Aorta (tissue), 5 donors: ENCODE measurements around the gene SASH1. TPM values are rescaled to one million over a fixed set of nuclear protein-coding genes. Genes with fewer than 3 reads are reported as not detected.

Experiments
- ATAC-seq: fragments of 200-7000 bp; cut with Tn5 transposase; one replicate; pipeline ENCODE4 v1.9.1; 2022; ENCODE audit warnings: moderate library complexity; ENCODE audit not compliant: low FRiP score
- DNase-seq, 2 donors: peaks; one replicate each; pipeline ENCODE4 v3.0.0-alpha.2; 2020
- H3K27ac ChIP-seq, 2 donors: one replicate each; pipeline ENCODE4 v1.5.1; 2013; ENCODE audit warnings: low read length in 2 of 2, mild to moderate bottlenecking in 2 of 2, moderate library complexity in 2 of 2, control low read depth in 1 of 2, inconsistent platforms in 1 of 2, low read depth in 1 of 2
- H3K27me3 ChIP-seq, 2 donors: one replicate each; pipeline ENCODE4 v1.6.1; 2013; ENCODE audit warnings: control low read depth in 1 of 2, low read length in 1 of 2, mild to moderate bottlenecking in 1 of 2, moderate library complexity in 1 of 2; ENCODE audit not compliant: insufficient read depth in 2 of 2, control insufficient read depth in 1 of 2
- H3K36me3 ChIP-seq, 2 donors: one replicate each; pipeline ENCODE4 v1.6.1; 2013; ENCODE audit warnings: control low read depth in 1 of 2, low read length in 1 of 2, mild to moderate bottlenecking in 1 of 2; ENCODE audit not compliant: insufficient read depth in 2 of 2, control insufficient read depth in 1 of 2
- H3K4me1 ChIP-seq, 2 donors: one replicate each; pipeline ENCODE4 v1.6.1; 2013; ENCODE audit warnings: low read length in 2 of 2, control low read depth in 1 of 2, mild to moderate bottlenecking in 1 of 2, moderate library complexity in 1 of 2; ENCODE audit not compliant: insufficient read depth in 2 of 2, control insufficient read depth in 1 of 2
- H3K4me3 ChIP-seq, 2 donors: one replicate each; pipeline ENCODE4 v1.5.1; 2013; ENCODE audit warnings: low read length in 2 of 2, control low read depth in 1 of 2, mild to moderate bottlenecking in 1 of 2
- H3K9me3 ChIP-seq: one replicate; pipeline ENCODE4 v1.6.1; 2013; ENCODE audit warnings: mild to moderate bottlenecking, low read length; ENCODE audit not compliant: control insufficient read depth
- WGBS, 2 donors: extraction: QIAGEN DNeasy Blood & Tissue Kit; methylation state at CpG; one replicate each; pipeline ENCODE4 v1.1.7; 2013; 5-methylcytosine and 5-hydroxymethylcytosine counted together
- intact Hi-C, 2 donors: fragments of 100-400 bp; cut with DNase I; formaldehyde crosslinking; loops; one replicate each; pipeline versions ENCODE4 v1.14.2 to v1.15.0; 2022
- polyA plus RNA-seq, 2 donors: library from polyadenylated mRNA; stranded (reverse); fragments of 200-250 nt; gene quantifications; one replicate each; pipeline ENCODE4 v1.2.3, GENCODE V29; 2013
- total RNA-seq, 2 donors: library from RNA; stranded (reverse); fragmentation: NEBNext Ultra II Directional; extraction: Animal tissue kit (Norgen Biotek cat#: 25700); gene quantifications; one replicate each; pipeline ENCODE4 v1.2.1, GENCODE V29; 2021
- donor health status: healthy with polysubstance abuse.
- donor health status: Bipolar disorder and iron deficiency.
- donor health status: DM: no; HTN: no; CAD: no.
- donor health status: DM: no; HTN: no; CAD: no.
- donor health status: DM: yes; HTN: yes; CAD: no.

The SASH1 gene
- total and polyA plus RNA-seq, 4 donors = 10.3 to 120 (median 67.8) TPM

DNA sequence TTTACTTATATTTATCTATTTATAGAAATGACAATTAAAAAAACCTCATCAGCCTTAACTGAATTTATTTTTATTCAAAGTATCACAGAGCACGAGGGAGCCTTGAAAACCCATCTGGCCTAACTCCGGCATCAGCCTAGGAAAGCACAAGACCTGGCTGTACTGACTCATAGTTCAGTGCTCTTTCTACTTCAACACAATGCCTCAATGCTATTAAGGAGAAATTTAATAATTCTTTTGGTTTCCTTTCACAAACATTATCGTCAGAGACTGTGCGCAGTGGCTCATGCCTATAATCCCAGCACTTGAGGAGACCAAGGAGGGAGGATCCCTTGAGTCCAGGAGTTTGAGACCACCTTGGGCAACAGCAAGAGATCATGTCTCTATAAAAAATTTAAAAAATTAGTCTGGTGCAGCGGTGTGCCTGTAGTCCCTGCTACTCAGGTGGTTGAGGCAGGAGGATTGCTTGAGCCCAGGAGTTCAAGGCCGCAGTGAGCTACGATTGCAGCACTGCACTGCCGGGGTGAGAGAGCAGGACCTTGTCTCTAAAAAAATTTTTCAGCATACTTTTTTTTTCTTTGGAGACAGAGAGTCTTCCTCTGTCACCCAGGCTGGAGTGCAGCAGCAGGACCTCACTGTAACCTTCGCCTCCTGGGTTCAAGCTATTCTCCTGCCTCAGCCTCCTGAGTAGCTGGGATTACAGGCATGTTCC lies 1.9 kb upstream of the SASH1 start:
- Histone ChIP-seq H3K4me3 (no peak overlapping the region), H3K27me3 (no peaks in the 10 kb centered on the region), H3K4me1 (peaks cover 5% of the 10 kb centered on the region in 2 donors), H3K36me3 (no peaks in the 10 kb centered on the region), H3K27ac (no peak overlapping the region), H3K9me3 (no peaks in the 10 kb centered on the region)
- WGBS, 2 donors = 91 to 93% methylated on average over 9 of the region's 9 CpGs
- ATAC-seq = no peak
- intact Hi-C loops = loop anchor here (5.0 to 10.0 kb wide), 4 partner anchors 64 to 194 kb away; no protein-coding TSS in a partner anchor
- no peak for DNase-seq

DNA sequence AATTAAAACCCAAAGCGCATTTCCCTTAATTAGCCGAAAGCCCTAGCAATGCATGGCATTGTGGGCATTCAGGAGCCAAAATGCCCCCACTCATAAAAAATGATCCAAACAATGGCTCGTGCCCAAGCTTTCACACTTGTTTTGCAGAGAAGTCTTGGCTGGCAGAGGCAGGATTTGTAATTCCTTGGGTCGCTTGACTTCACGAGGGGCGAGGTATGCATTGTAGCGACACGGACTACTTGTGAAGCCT lies 613 bp upstream of the SASH1 start:
- intact Hi-C loops = loop anchor here (5.0 to 10.0 kb wide), 4 partner anchors 63 to 193 kb away; no protein-coding TSS in a partner anchor
- no peak for DNase-seq
- peak overlapping the region; percentile 62 to 98 for H3K27ac ChIP-seq
- ATAC-seq = peak; percentile 24
- 0 to 2% methylated on average over 8 of the region's 8 CpGs for WGBS, 2 donors
- H3K4me1 ChIP-seq = peaks cover 5% of the 10 kb centered on the region in 2 donors
- no peaks in the 10 kb centered on the region for H3K27me3 ChIP-seq
- no peaks in the 10 kb centered on the region for H3K9me3 ChIP-seq
- H3K36me3 ChIP-seq = no peaks in the 10 kb centered on the region
- peak overlapping the region; percentile 99 to 100 for H3K4me3 ChIP-seq

GRCh38 chr6:148343047-148343782 lies 577 bp downstream of the SASH1 start:
- H3K4me1 ChIP-seq = peaks cover 5 to 8% of the 10 kb centered on the region in 2 donors
- H3K36me3 ChIP-seq = no peaks in the 10 kb centered on the region
- WGBS, 2 donors = 0 to 1% methylated on average over 23 to 34 of the region's 34 CpGs
- peak overlapping the region in 1 of 2 donors; percentile 91 for H3K27ac ChIP-seq
- no peak for ATAC-seq
- peak; percentile 57 to 81 for DNase-seq
- intact Hi-C loops = loop anchor here (5.0 to 10.0 kb wide), 4 partner anchors 62 to 192 kb away; no protein-coding TSS in a partner anchor
- H3K9me3 ChIP-seq = no peaks in the 10 kb centered on the region
- H3K27me3 ChIP-seq = no peaks in the 10 kb centered on the region
- peak overlapping the region; percentile 99 to 100 for H3K4me3 ChIP-seq

DNA sequence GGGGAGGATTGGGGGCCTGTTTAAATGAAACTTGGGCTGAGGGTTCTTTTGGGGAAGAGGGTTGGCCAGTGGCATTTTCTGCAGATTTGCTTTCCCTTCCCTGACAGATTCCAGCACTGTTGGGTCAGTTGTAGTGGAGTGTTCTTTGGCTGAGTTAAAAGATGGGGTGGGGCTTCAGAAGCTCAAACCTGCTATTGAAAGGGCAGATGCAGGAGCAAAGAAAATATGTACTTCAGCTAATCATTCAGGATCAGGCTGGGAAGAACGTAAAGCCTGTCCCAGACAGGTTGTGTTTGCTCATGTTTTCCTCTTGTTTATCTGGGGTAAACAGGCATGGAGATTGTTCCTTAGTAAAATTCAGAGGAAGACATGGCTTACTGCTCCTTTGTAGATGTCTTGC lies 2.5 kb downstream of the SASH1 start:
- H3K4me1 ChIP-seq = peaks cover 5 to 8% of the 10 kb centered on the region in 2 donors
- no peak for ATAC-seq
- peak overlapping the region; percentile 15 to 34 for H3K4me3 ChIP-seq
- intact Hi-C loops = loop anchor here (10.0 kb wide), 2 partner anchors 60 to 190 kb away; no protein-coding TSS in a partner anchor
- peak overlapping the region in 1 of 2 donors; percentile 51 for H3K27ac ChIP-seq
- no peak for DNase-seq
- H3K9me3 ChIP-seq = no peaks in the 10 kb centered on the region
- no peaks in the 10 kb centered on the region for H3K36me3 ChIP-seq
- no peaks in the 10 kb centered on the region for H3K27me3 ChIP-seq
- WGBS, 2 donors = 4 to 6% methylated on average over 1 of the region's 1 CpG

DNA sequence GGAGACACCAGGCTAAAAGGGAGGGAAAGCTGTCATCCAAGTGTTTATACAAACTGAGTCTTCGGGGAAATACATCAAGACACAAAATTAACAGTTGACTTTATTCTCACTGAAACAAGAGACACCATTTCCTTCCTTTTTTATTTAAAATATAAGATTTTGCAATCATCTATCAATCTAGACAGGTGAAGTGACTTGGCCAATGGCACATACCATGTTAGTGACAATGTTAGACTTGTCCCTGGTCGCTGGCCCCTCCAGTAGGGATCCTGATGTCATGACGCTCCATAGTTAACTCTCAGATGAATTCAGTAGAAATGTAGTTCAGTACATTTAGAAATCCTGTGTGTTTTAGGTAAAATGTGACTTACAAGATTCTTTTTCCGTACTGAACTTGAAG lies 2.9 kb downstream of the SASH1 start:
- DNase-seq (no peak), ATAC-seq (no peak)
- Histone ChIP-seq H3K4me1 (peaks cover 5 to 8% of the 10 kb centered on the region in 2 donors), H3K4me3 (no peak overlapping the region), H3K36me3 (no peaks in the 10 kb centered on the region), H3K9me3 (no peaks in the 10 kb centered on the region), H3K27ac (peak overlapping the region in 1 of 2 donors; percentile 51), H3K27me3 (no peaks in the 10 kb centered on the region)
- WGBS, 2 donors = 19 to 33% methylated on average over 4 of the region's 4 CpGs
- intact Hi-C loops = loop anchor here (10.0 kb wide), 2 partner anchors 59 to 189 kb away; no protein-coding TSS in a partner anchor

- Histone ChIP-seq H3K4me1 (peaks cover 5 to 8% of the 10 kb centered on the region in 2 donors), H3K27me3 (no peaks in the 10 kb centered on the region), H3K9me3 (no peaks in the 10 kb centered on the region), H3K36me3 (no peaks in the 10 kb centered on the region), H3K27ac (no peak overlapping the region), H3K4me3 (no peak overlapping the region)
- WGBS, 2 donors = 26 to 36% methylated on average over 6 of the region's 6 CpGs
- no peak for DNase-seq
- intact Hi-C loops = loop anchor here (10.0 kb wide), 2 partner anchors 58 to 188 kb away; no protein-coding TSS in a partner anchor
- no peak for ATAC-seq
Measured at GRCh38 chr6:148346681-148347440, 4.2 kb downstream of the SASH1 start.

DNA sequence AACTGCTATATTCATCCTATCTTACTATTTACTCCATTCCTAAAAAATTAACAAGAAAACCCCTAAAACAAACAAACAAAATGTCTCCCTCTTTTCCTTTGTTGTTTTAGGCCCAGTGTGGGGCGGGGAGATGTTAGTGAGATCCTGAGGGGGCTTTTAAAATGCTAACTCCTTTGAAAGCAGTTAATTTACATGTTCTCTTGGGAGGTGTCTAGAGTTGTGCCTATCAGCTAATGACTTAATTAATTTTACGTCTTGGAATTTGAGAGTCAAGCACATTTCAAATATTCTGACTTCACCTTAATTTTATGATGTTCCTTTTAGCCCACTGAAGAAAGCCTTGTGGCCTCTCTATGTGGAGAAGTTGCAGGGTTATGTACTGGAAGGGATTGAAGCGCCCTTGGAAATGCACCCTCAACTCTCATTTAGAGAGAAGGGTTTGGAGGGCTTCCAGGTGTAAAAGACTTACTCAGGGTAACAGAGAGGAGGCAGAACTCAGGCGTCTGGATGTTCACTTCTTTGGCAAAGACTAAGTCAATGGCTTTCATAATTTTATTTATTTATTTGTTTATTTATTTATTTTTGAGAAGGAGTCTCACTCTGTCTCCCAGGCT lies 4.9 kb downstream of the SASH1 start:
- H3K27ac ChIP-seq = no peak overlapping the region
- no peak for DNase-seq
- H3K4me1 ChIP-seq = peaks cover 5 to 8% of the 10 kb centered on the region in 2 donors
- intact Hi-C loops = loop anchor here (10.0 kb wide), 2 partner anchors 57 to 187 kb away; no protein-coding TSS in a partner anchor
- no peaks in the 10 kb centered on the region for H3K36me3 ChIP-seq
- no peak overlapping the region for H3K4me3 ChIP-seq
- no peaks in the 10 kb centered on the region for H3K9me3 ChIP-seq
- WGBS, 2 donors = 56 to 58% methylated on average over 4 of the region's 4 CpGs
- H3K27me3 ChIP-seq = no peaks in the 10 kb centered on the region
- ATAC-seq = no peak

DNA sequence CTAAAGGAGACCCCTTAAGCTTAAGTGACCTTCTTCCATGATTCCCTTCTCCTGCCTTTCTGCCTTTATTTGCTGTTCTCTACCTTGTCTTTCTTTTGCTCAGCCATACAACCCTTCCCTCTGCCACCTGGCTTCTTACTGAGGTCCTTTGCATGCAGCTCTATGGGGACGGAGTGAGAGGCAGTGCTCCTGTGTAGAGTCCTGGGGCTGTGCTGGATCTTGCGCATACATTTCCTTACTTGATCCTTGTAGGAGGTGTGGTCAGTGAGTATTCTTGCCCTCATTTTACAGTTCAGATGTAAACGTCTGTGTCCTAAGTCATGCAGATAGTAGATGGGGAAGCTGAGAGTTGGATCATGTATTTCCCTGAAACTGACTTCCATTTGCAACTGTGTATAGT lies 5.7 kb downstream of the SASH1 start:
- no peak for DNase-seq
- 72 to 77% methylated on average over 3 of the region's 3 CpGs for WGBS, 2 donors
- intact Hi-C loops = loop anchor here (10.0 kb wide), 2 partner anchors 56 to 186 kb away; no protein-coding TSS in a partner anchor

More for the DNA sequence above, 5.7 kb downstream of the SASH1 start:
- Histone ChIP-seq H3K27me3 (no peaks in the 10 kb centered on the region), H3K4me3 (no peak overlapping the region), H3K36me3 (no peaks in the 10 kb centered on the region), H3K9me3 (no peaks in the 10 kb centered on the region), H3K4me1 (peaks cover 5 to 8% of the 10 kb centered on the region in 2 donors), H3K27ac (no peak overlapping the region)
- no peak for ATAC-seq
